ENCODE results near the gene PLEKHM2. TPM values are rescaled to one million over a fixed set of nuclear protein-coding genes. Genes with fewer than 3 reads are reported as not detected.
"Not testable (repeated sequence)": the region's sequence is repeated elsewhere in the genome, so short reads cannot be mapped to it uniquely, and the experiment has no call there.

The PLEKHM2 gene
- total RNA-seq (ENCODE audit: insufficient read depth, low replicate concordance) = 26.0 TPM

- no peak for DNase-seq (ENCODE audit: low spot score)
Observed at GRCh38 chr1:15684042-15684461, at the start of gene PLEKHM2. Gene PLEKHM2, plus strand, starts transcription at chr1:15684320. Its CDS starts 239 bp downstream, at chr1:15684559.

- DNase-seq (ENCODE audit: low spot score) = no peak
Observed at GRCh38 chr1:15636436-15636835, 47.7 kb upstream of the PLEKHM2 start.

GRCh38 chr1:15637826-15638225 lies 46.3 kb upstream of the PLEKHM2 start:
- DNase-seq (ENCODE audit: low spot score) = peak; percentile 53

GRCh38 chr1:15639262-15639661 lies 44.9 kb upstream of the PLEKHM2 start:
- no peak for DNase-seq (ENCODE audit: low spot score)

- no peak for DNase-seq (ENCODE audit: low spot score)
Observed at GRCh38 chr1:15639931-15640330, 44.2 kb upstream of the PLEKHM2 start.

- DNase-seq (ENCODE audit: low spot score) = no peak
Observed at GRCh38 chr1:15640667-15641066, 43.5 kb upstream of the PLEKHM2 start.

- no peak for DNase-seq (ENCODE audit: low spot score)
Observed at GRCh38 chr1:15649937-15650336, 34.2 kb upstream of the PLEKHM2 start.

- no peak for DNase-seq (ENCODE audit: low spot score)
Observed at GRCh38 chr1:15650433-15650832, 33.7 kb upstream of the PLEKHM2 start.

- DNase-seq (ENCODE audit: low spot score) = not testable (repeated sequence)
Observed at GRCh38 chr1:15652130-15652529, 32.0 kb upstream of the PLEKHM2 start.

GRCh38 chr1:15654091-15654690 lies 29.9 kb upstream of the PLEKHM2 start:
- DNase-seq (ENCODE audit: low spot score) = no peak

GRCh38 chr1:15656464-15656863 lies 27.7 kb upstream of the PLEKHM2 start:
- no peak for DNase-seq (ENCODE audit: low spot score)

- DNase-seq (ENCODE audit: low spot score) = no peak
Observed at GRCh38 chr1:15657021-15657420, 27.1 kb upstream of the PLEKHM2 start.

GRCh38 chr1:15660151-15660550 lies 24.0 kb upstream of the PLEKHM2 start:
- DNase-seq (ENCODE audit: low spot score) = no peak

GRCh38 chr1:15662477-15662876 lies 21.6 kb upstream of the PLEKHM2 start:
- no peak for DNase-seq (ENCODE audit: low spot score)

GRCh38 chr1:15663925-15664324 lies 20.2 kb upstream of the PLEKHM2 start:
- DNase-seq (ENCODE audit: low spot score) = no peak

GRCh38 chr1:15667362-15667761 lies 16.8 kb upstream of the PLEKHM2 start:
- no peak for DNase-seq (ENCODE audit: low spot score)

- DNase-seq (ENCODE audit: low spot score) = no peak
Observed at GRCh38 chr1:15668089-15668754, 15.9 kb upstream of the PLEKHM2 start.

- no peak for DNase-seq (ENCODE audit: low spot score)
Observed at GRCh38 chr1:15669074-15669473, 15.0 kb upstream of the PLEKHM2 start.

- DNase-seq (ENCODE audit: low spot score) = no peak
Observed at GRCh38 chr1:15669864-15670263, 14.3 kb upstream of the PLEKHM2 start.

GRCh38 chr1:15671430-15671829 lies 12.7 kb upstream of the PLEKHM2 start:
- DNase-seq (ENCODE audit: low spot score) = no peak

GRCh38 chr1:15674386-15675159 lies 9.5 kb upstream of the PLEKHM2 start:
- DNase-seq (ENCODE audit: low spot score) = no peak

- no peak for DNase-seq (ENCODE audit: low spot score)
Observed at GRCh38 chr1:15676010-15676409, 8.1 kb upstream of the PLEKHM2 start.
